ENCODE measurements around the gene ZNF23. TPM values are rescaled to one million over a fixed set of nuclear protein-coding genes. Genes with fewer than 3 reads are reported as not detected.

ZNF23 gene
- total RNA-seq = 3.6 and 4.0 TPM in 2 replicates

GRCh38 chr16:71461686-71462648 is at the start of gene ZNF23:
ZNF23 (minus strand) TSS chr16:71462247; CDS start chr16:71456796, 5,451 bp downstream.

DNA sequence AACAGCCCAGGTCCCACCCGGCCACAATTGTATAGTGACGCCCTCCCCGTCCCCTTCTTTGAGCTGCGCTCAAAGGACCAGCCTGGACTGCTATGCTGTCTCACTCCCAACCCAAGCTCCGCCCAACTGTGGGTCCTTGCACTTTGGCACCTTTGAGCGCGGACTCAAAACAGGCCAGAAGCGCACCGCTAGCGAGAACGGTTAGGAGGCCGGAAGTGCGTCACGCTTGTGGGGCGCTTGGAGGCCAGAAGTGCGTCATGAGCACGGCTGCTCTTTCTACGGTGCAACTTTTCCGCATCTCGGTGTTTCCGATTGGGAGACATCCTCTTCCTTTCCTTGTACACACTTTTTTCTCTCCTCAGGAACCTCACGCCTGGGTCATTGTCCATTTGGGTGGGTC is 27.1 kb upstream of the ZNF23 start, which contains the start of gene ZNF19:
Gene ZNF19, minus strand, starts transcription at position 203 of the 400 bp plus-strand sequence. CDS start 7,210 bp downstream, outside the sequence.

GRCh38 chr16:71442051-71442440 is 20.0 kb downstream of the ZNF23 start, which contains the start of gene TLE7:
TLE7 (minus strand) TSS chr16:71442054; CDS start chr16:71433324, 8,730 bp downstream.

Other genes starting within 250 kb of the ZNF23 start
- gene HYDIN, start 231.5 kb downstream of the ZNF23 start, total RNA-seq = not detected in 2 replicates
- 30.7 and 41.4 TPM in 2 replicates for gene CMTR2, start 172.8 kb downstream of the ZNF23 start, total RNA-seq
- not detected in 2 replicates for gene CALB2, start 103.5 kb downstream of the ZNF23 start, total RNA-seq
- gene TLE7, start 20.2 kb downstream of the ZNF23 start, total RNA-seq = not detected in 2 replicates
- gene ZNF19, start 27.1 kb upstream of the ZNF23 start, total RNA-seq = 2.6 and 4.2 TPM in 2 replicates
- not detected in 2 replicates for gene CHST4, start 64.2 kb upstream of the ZNF23 start, total RNA-seq
- gene TAT, start 114.8 kb upstream of the ZNF23 start, total RNA-seq = not detected in 2 replicates
- under 0.01 TPM in 1 of 2 replicates, not detected in the other for gene MARVELD3, start 163.9 kb upstream of the ZNF23 start, total RNA-seq